ENCODE data around the gene APIP.

The APIP gene

GRCh38 chr11:34916015-34916842 is at the start of gene APIP, which contains the start of gene PDHX:
Gene APIP, minus strand, starts transcription at chr11:34916379. Its CDS starts 95 bp downstream, at chr11:34916284.
Gene PDHX, plus strand, starts transcription at chr11:34916618. Its CDS starts 38 bp downstream, at chr11:34916656.
- Mint-ChIP-seq H3K9me3 (peaks cover 0 to 5% of the 10 kb centered on the region in 2 donors), H3K4me3 (peak within 1 kb of the TSS; percentile 87 to 96), H3K27ac (peak within 1 kb of the TSS; percentile 95 to 99), H3K4me1 (peaks cover 42% of the 10 kb centered on the region), H3K27me3 (no peaks in the 10 kb centered on the region)
- ATAC-seq (peak; percentile 93), DNase-seq (peak; percentile 91 to 98)

GRCh38 chr11:34964610-34965331 is 48.6 kb upstream of the APIP start:
- DNase-seq (no peak), ATAC-seq (no peak)
- Mint-ChIP-seq H3K9me3 (no peaks in the 10 kb centered on the region), H3K27ac (no peak overlapping the region), H3K27me3 (no peaks in the 10 kb centered on the region), H3K4me1 (no peaks in the 10 kb centered on the region), H3K4me3 (no peak overlapping the region)

GRCh38 chr11:34963351-34963750 is 47.2 kb upstream of the APIP start:
- ATAC-seq (no peak), DNase-seq (no peak)
- Mint-ChIP-seq H3K27me3 (no peaks in the 10 kb centered on the region), H3K9me3 (no peaks in the 10 kb centered on the region), H3K4me3 (no peak overlapping the region), H3K4me1 (no peaks in the 10 kb centered on the region), H3K27ac (no peak overlapping the region)

- Mint-ChIP-seq H3K9me3 (no peaks in the 10 kb centered on the region), H3K27me3 (no peaks in the 10 kb centered on the region), H3K4me1 (no peaks in the 10 kb centered on the region), H3K27ac (no peak overlapping the region), H3K4me3 (no peak overlapping the region)
- DNase-seq (no peak), ATAC-seq (no peak)
Observed at GRCh38 chr11:34962034-34962433, 45.9 kb upstream of the APIP start.

GRCh38 chr11:34960277-34960676 is 44.1 kb upstream of the APIP start:
- Mint-ChIP-seq H3K4me3 (no peak overlapping the region), H3K27ac (no peak overlapping the region), H3K27me3 (no peaks in the 10 kb centered on the region), H3K4me1 (no peaks in the 10 kb centered on the region), H3K9me3 (no peaks in the 10 kb centered on the region)
- DNase-seq (no peak), ATAC-seq (no peak)

GRCh38 chr11:34959770-34960169 is 43.6 kb upstream of the APIP start:
- Mint-ChIP-seq H3K4me3 (no peak overlapping the region), H3K27me3 (no peaks in the 10 kb centered on the region)
- no peak for ATAC-seq

GRCh38 chr11:34957606-34958005 is 41.4 kb upstream of the APIP start:
- Mint-ChIP-seq H3K9me3 (no peaks in the 10 kb centered on the region), H3K27ac (no peak overlapping the region), H3K4me1 (peaks cover 11% of the 10 kb centered on the region), H3K27me3 (no peaks in the 10 kb centered on the region), H3K4me3 (no peak overlapping the region)
- ATAC-seq = no peak
- DNase-seq = no peak

More at GRCh38 chr11:34959770-34960169, 43.6 kb upstream of the APIP start:
- peaks cover 5% of the 10 kb centered on the region for H3K4me1 Mint-ChIP-seq
- H3K9me3 Mint-ChIP-seq = no peaks in the 10 kb centered on the region
- DNase-seq = no peak
- H3K27ac Mint-ChIP-seq = no peak overlapping the region

GRCh38 chr11:34957206-34957605 is 41.0 kb upstream of the APIP start:
- H3K27me3 Mint-ChIP-seq = no peaks in the 10 kb centered on the region
- no peak overlapping the region for H3K4me3 Mint-ChIP-seq
- no peak for ATAC-seq
- H3K27ac Mint-ChIP-seq = no peak overlapping the region
- DNase-seq = no peak
- H3K4me1 Mint-ChIP-seq = peaks cover 11% of the 10 kb centered on the region
- H3K9me3 Mint-ChIP-seq = no peaks in the 10 kb centered on the region

- no peak for DNase-seq
- no peak for ATAC-seq
- Mint-ChIP-seq H3K4me1 (peaks cover 11% of the 10 kb centered on the region), H3K9me3 (no peaks in the 10 kb centered on the region), H3K27ac (peak overlapping the region in 1 of 2 donors; percentile 40), H3K27me3 (no peaks in the 10 kb centered on the region), H3K4me3 (no peak overlapping the region)
Observed at GRCh38 chr11:34953955-34954354, 37.8 kb upstream of the APIP start.

GRCh38 chr11:34948696-34949095 is 32.5 kb upstream of the APIP start:
- no peaks in the 10 kb centered on the region for H3K27me3 Mint-ChIP-seq
- DNase-seq = no peak
- H3K4me1 Mint-ChIP-seq = peaks cover 20% of the 10 kb centered on the region
- peaks cover 0 to 6% of the 10 kb centered on the region in 2 donors for H3K9me3 Mint-ChIP-seq
- no peak overlapping the region for H3K27ac Mint-ChIP-seq
- ATAC-seq = no peak
- H3K4me3 Mint-ChIP-seq = no peak overlapping the region

- Mint-ChIP-seq H3K27ac (no peak overlapping the region), H3K4me3 (no peak overlapping the region)
- ATAC-seq = no peak
Observed at GRCh38 chr11:34944692-34945091, 28.5 kb upstream of the APIP start.

GRCh38 chr11:34941688-34942087 is 25.5 kb upstream of the APIP start:
- Mint-ChIP-seq H3K27me3 (no peaks in the 10 kb centered on the region), H3K4me1 (peaks cover 23% of the 10 kb centered on the region), H3K27ac (no peak overlapping the region), H3K9me3 (peaks cover 0 to 6% of the 10 kb centered on the region in 2 donors), H3K4me3 (no peak overlapping the region)
- ATAC-seq = no peak
- DNase-seq = no peak

More at GRCh38 chr11:34944692-34945091, 28.5 kb upstream of the APIP start:
- Mint-ChIP-seq H3K9me3 (peaks cover 0 to 6% of the 10 kb centered on the region in 2 donors), H3K4me1 (peaks cover 20% of the 10 kb centered on the region), H3K27me3 (no peaks in the 10 kb centered on the region)
- no peak for DNase-seq

GRCh38 chr11:34940026-34940677 is 24.0 kb upstream of the APIP start:
- Mint-ChIP-seq H3K27me3 (no peaks in the 10 kb centered on the region), H3K27ac (no peak overlapping the region), H3K9me3 (peaks cover 0 to 6% of the 10 kb centered on the region in 2 donors), H3K4me1 (peaks cover 18% of the 10 kb centered on the region), H3K4me3 (no peak overlapping the region)
- ATAC-seq (no peak), DNase-seq (no peak)

GRCh38 chr11:34938611-34939010 is 22.4 kb upstream of the APIP start:
- no peak overlapping the region for H3K4me3 Mint-ChIP-seq
- DNase-seq = no peak
- no peaks in the 10 kb centered on the region for H3K27me3 Mint-ChIP-seq
- ATAC-seq = no peak
- H3K9me3 Mint-ChIP-seq = no peaks in the 10 kb centered on the region
- H3K27ac Mint-ChIP-seq = no peak overlapping the region
- peaks cover 18% of the 10 kb centered on the region for H3K4me1 Mint-ChIP-seq

GRCh38 chr11:34936945-34937629 is 20.9 kb upstream of the APIP start:
- Mint-ChIP-seq H3K4me1 (peaks cover 18% of the 10 kb centered on the region), H3K4me3 (no peak overlapping the region), H3K9me3 (no peaks in the 10 kb centered on the region), H3K27me3 (no peaks in the 10 kb centered on the region), H3K27ac (no peak overlapping the region)
- DNase-seq = no peak
- no peak for ATAC-seq
